Gastrocnemius medialis (tissue), 4 donors: ENCODE results near the gene MELTF.

Experiments used
- CTCF ChIP-seq, 5 experiments: fragments of 450-650 bp in 3 of 5; fragments of 200-600 bp in 2 of 5; sonication (generic) in 2 of 5; IDR thresholded peaks in 4 of 5; conservative IDR thresholded peaks in 1 of 5; 1 replicate in 4 of 5; 2 replicates in 1 of 5; pipeline ENCODE4 v1.5.1; 2016 to 2019; ENCODE audit warnings: antibody characterized with exemption in 5 of 5, mild to moderate bottlenecking in 3 of 5, moderate library complexity in 3 of 5
- POLR2A ChIP-seq, 2 donors: fragments of 450-650 bp; IDR thresholded peaks; one replicate each; pipeline ENCODE4 v1.6.1; 2017; ENCODE audit warnings: antibody characterized with exemption in 2 of 2, mild to moderate bottlenecking in 2 of 2, moderate library complexity in 2 of 2

DNA sequence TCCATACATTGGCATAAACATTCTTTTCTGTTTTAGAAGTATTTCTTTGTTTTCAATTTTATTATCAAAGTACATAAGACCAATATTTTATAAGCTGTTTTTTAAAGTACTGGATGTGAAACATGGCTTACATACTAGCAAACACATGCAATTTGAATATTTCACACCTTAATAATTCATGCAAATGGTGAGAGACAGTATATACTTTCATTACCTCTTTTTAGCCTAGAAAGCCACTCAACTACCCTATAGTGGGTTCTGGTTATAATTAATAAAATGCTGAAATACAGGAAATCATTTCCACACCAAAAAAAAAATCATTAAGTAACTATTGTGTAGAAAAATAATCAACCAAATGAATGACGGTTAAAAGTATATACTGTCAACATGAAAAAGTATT is 38.5 kb upstream of the MELTF start:
- TF ChIP-seq CTCF (IDR thresholded peaks at IDR 0.05 in 4 of 5, conservative IDR thresholded peaks at IDR 0.05 in 1 of 5) (no peak), POLR2A (IDR thresholded peaks at IDR 0.05) (no peak)
